ENCODE measurements around the gene CCDC127.

- TF ChIP-seq CTCF (IDR thresholded peaks at IDR 0.05) (no peak), POLR2A (IDR thresholded peaks at IDR 0.05) (no peak), EP300 (IDR thresholded peaks at IDR 0.05) (no peak)
These were observed 20.0 kb downstream of the CCDC127 start for GRCh38 chr5:197892-198489.
